Stimulated activated CD4-positive, alpha-beta T cell treated with anti-CD3 and anti-CD28 coated beads, Interleukin-4, amount 100 ng/mL, for 4 hours (primary cell): ENCODE results near the gene ISLR.

Experiments
- DNase-seq, 2 experiments: peaks; one replicate each; pipeline ENCODE4 v3.0.0-alpha.2; 2020

ISLR gene

GRCh38 chr15:74173380-74174218 lies at the start of gene ISLR:
TSS of gene ISLR (plus strand) at chr15:74173710. CDS start at chr15:74174859, 1,149 bp downstream.
- DNase-seq = no peak

GRCh38 chr15:74124196-74124595 lies 49.3 kb upstream of the ISLR start:
- DNase-seq = no peak

GRCh38 chr15:74124759-74125158 lies 48.8 kb upstream of the ISLR start:
- no peak for DNase-seq

GRCh38 chr15:74127255-74127953 lies 46.1 kb upstream of the ISLR start:
- DNase-seq = peak; percentile 73 to 90

GRCh38 chr15:74127954-74128784 lies 45.3 kb upstream of the ISLR start:
- no peak for DNase-seq

GRCh38 chr15:74128785-74129585 lies 44.5 kb upstream of the ISLR start:
- no peak for DNase-seq

GRCh38 chr15:74129586-74130154 lies 43.8 kb upstream of the ISLR start:
- DNase-seq = no peak

GRCh38 chr15:74130155-74130848 lies 43.2 kb upstream of the ISLR start, which contains the start of gene ISLR2:
TSS of gene ISLR2 (plus strand) at chr15:74130586. CDS start at chr15:74132755, 2,169 bp downstream.
- DNase-seq = no peak

- DNase-seq = no peak
Measured at GRCh38 chr15:74130849-74131627, 42.5 kb upstream of the ISLR start.

GRCh38 chr15:74131628-74132413 lies 41.7 kb upstream of the ISLR start:
- no peak for DNase-seq

GRCh38 chr15:74132681-74133651 lies 40.5 kb upstream of the ISLR start:
- no peak for DNase-seq

GRCh38 chr15:74133694-74134386 lies 39.7 kb upstream of the ISLR start:
- DNase-seq = no peak

- no peak for DNase-seq
Measured at GRCh38 chr15:74134387-74135027, 39.0 kb upstream of the ISLR start.

GRCh38 chr15:74135041-74135565 lies 38.4 kb upstream of the ISLR start:
- DNase-seq = no peak

- DNase-seq = no peak
Measured at GRCh38 chr15:74136540-74136813, 37.0 kb upstream of the ISLR start.

GRCh38 chr15:74136814-74137536 lies 36.5 kb upstream of the ISLR start:
- no peak for DNase-seq

- DNase-seq = no peak
Measured at GRCh38 chr15:74137537-74137894, 36.0 kb upstream of the ISLR start.
